ENCODE measurements around the gene GBGT1. TPM values are rescaled to one million over a fixed set of nuclear protein-coding genes. Genes with fewer than 3 reads are reported as not detected.

The GBGT1 gene
- polyA plus RNA-seq, 1 donor from 2014 or later = not detected

GRCh38 chr9:133112663-133113026 lies 51.1 kb downstream of the GBGT1 start:
- Histone ChIP-seq H3K9me2 (ENCODE audit: insufficient read depth, low read length) (no peaks in the 10 kb centered on the region), H3K79me2 (replicated peaks; ENCODE audit: insufficient read depth, low read length) (peaks cover 21% of the 10 kb centered on the region), H4K20me1 (ENCODE audit: insufficient read depth) (peaks cover 22% of the 10 kb centered on the region), H3K9me3 (ENCODE audit: low read length) (no peaks in the 10 kb centered on the region), H3K4me3 (ENCODE audit: low read length) (no peak overlapping the region), H3K4me2 (ENCODE audit: low read length) (no peak overlapping the region), H3K27me3 (ENCODE audit: insufficient read depth, low read depth, low read length) (no peaks in the 10 kb centered on the region), H3K27ac (ENCODE audit: low read length) (no peak overlapping the region), H3K36me3 (ENCODE audit: insufficient read depth, low read length) (no peaks in the 10 kb centered on the region), H2AFZ (ENCODE audit: low read depth, low read length) (no peak overlapping the region), H3F3A (ENCODE audit: insufficient read depth, low read length, poor library complexity, severe bottlenecking) (no peaks in the 10 kb centered on the region), H3K9ac (ENCODE audit: low read length) (no peak overlapping the region)
- TF ChIP-seq SMC3 (conservative IDR thresholded peaks at IDR 0.05; ENCODE audit: poor library complexity) (no peak), EZH2 (IDR thresholded peaks at IDR 0.05; ENCODE audit: borderline replicate concordance, insufficient read depth, low read length, poor library complexity, severe bottlenecking) (no peak), RAD21 (conservative IDR thresholded peaks at IDR 0.05) (no peak), POLR2AphosphoS5 (IDR thresholded peaks at IDR 0.05) (no peak), EP300 (conservative IDR thresholded peaks at IDR 0.05; ENCODE audit: poor library complexity, severe bottlenecking) (no peak), REST (IDR thresholded peaks at IDR 0.05; ENCODE audit: borderline replicate concordance) (no peak)
- TF ChIP-seq, protein P1, sequence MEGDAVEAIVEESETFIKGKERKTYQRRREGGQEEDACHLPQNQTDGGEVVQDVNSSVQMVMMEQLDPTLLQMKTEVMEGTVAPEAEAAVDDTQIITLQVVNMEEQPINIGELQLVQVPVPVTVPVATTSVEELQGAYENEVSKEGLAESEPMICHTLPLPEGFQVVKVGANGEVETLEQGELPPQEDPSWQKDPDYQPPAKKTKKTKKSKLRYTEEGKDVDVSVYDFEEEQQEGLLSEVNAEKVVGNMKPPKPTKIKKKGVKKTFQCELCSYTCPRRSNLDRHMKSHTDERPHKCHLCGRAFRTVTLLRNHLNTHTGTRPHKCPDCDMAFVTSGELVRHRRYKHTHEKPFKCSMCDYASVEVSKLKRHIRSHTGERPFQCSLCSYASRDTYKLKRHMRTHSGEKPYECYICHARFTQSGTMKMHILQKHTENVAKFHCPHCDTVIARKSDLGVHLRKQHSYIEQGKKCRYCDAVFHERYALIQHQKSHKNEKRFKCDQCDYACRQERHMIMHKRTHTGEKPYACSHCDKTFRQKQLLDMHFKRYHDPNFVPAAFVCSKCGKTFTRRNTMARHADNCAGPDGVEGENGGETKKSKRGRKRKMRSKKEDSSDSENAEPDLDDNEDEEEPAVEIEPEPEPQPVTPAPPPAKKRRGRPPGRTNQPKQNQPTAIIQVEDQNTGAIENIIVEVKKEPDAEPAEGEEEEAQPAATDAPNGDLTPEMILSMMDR (IDR thresholded peaks at IDR 0.05; ENCODE audit: poor library complexity, severe bottlenecking) = no peak

DNA sequence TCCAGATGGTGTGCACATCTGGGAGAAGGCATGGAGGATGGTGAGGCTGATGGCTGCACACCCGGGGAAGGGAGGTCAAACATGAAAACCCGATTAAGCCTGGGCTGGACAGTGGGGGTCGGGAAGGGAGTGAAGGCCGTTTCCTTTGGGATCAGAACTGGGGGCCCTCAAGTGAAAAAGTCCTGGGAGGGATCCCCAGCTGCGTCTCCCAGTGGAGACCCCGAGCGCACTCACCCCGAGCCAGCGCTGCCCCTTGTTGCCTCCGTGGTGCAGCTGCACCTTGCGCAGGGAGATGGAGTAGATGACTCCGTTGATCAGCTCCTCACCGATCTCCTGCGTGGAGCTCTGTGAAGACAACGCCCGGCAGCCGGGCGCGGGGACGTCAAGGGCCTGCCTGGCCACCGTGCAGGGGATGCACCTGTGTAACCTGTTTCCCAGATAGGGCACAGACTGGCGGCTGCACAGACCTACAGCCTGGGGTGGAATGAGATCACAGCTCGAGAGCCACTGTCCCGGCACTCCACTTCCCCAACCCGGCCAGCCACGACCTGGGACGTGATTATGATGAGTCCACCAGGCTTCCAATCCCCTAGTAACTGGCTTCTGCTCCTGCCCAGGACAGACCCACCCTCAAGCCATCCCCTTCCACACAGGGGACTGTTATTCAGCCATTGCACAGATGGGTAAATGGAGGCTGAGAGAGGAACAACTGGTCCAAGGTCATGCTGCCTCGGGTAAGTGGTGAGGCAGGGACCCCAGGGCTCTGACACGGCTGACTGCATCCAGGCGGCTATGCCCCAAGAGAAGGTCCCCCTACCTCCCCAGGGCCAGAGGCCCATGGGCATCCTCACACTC lies 51.7 kb downstream of the GBGT1 start:
- TF ChIP-seq EZH2 (IDR thresholded peaks at IDR 0.05; ENCODE audit: borderline replicate concordance, insufficient read depth, low read length, poor library complexity, severe bottlenecking) (no peak), SMC3 (conservative IDR thresholded peaks at IDR 0.05; ENCODE audit: poor library complexity) (no peak), TAF1 (IDR thresholded peaks at IDR 0.05; ENCODE audit: low read depth) (no peak), POLR2AphosphoS5 (IDR thresholded peaks at IDR 0.05) (no peak), EP300 (conservative IDR thresholded peaks at IDR 0.05; ENCODE audit: poor library complexity, severe bottlenecking) (no peak), MXI1 (conservative IDR thresholded peaks at IDR 0.05; ENCODE audit: poor library complexity, severe bottlenecking) (no peak), RAD21 (conservative IDR thresholded peaks at IDR 0.05) (no peak)
- TF ChIP-seq, protein P1 (IDR thresholded peaks at IDR 0.05; ENCODE audit: poor library complexity, severe bottlenecking) = no peak
- H3K9ac ChIP-seq (ENCODE audit: low read length) = no peak overlapping the region
- no peaks in the 10 kb centered on the region for H3K9me2 ChIP-seq (ENCODE audit: insufficient read depth, low read length)
- H3K36me3 ChIP-seq (ENCODE audit: insufficient read depth, low read length) = no peaks in the 10 kb centered on the region
- H3K27ac ChIP-seq (ENCODE audit: low read length) = no peak overlapping the region
- H2AFZ ChIP-seq (ENCODE audit: low read depth, low read length) = no peak overlapping the region
- H3K79me2 ChIP-seq (replicated peaks; ENCODE audit: insufficient read depth, low read length) = peaks cover 18% of the 10 kb centered on the region
- H3K9me3 ChIP-seq (ENCODE audit: low read length) = no peaks in the 10 kb centered on the region
- H3K27me3 ChIP-seq (ENCODE audit: insufficient read depth, low read depth, low read length) = no peaks in the 10 kb centered on the region
- H3K4me3 ChIP-seq (ENCODE audit: low read length) = no peak overlapping the region
- no peaks in the 10 kb centered on the region for H3F3A ChIP-seq (ENCODE audit: insufficient read depth, low read length, poor library complexity, severe bottlenecking)
- H4K20me1 ChIP-seq (ENCODE audit: insufficient read depth) = peaks cover 22% of the 10 kb centered on the region
- no peak overlapping the region for H3K4me2 ChIP-seq (ENCODE audit: low read length)
